GM23248 (cell line): Measurements from ENCODE around the gene TRIM29. TPM values are rescaled to one million over a fixed set of nuclear protein-coding genes. Genes with fewer than 3 reads are reported as not detected.

Source experiments
- DNase-seq: peaks from one replicate; pipeline ENCODE4 v3.0.0-alpha.2; 2015
- H2AFZ ChIP-seq: fragments of 200-600 bp; sonication (generic); 2 replicates; pipeline ENCODE4 v1.6.1; 2016; ENCODE audit warnings: antibody characterized with exemption
- H3F3A ChIP-seq: fragments of 200-600 bp; sonication (generic); 2 replicates; pipeline ENCODE4 v1.6.1; 2016; ENCODE audit warnings: mild to moderate bottlenecking, antibody characterized with exemption, mixed run types; ENCODE audit not compliant: insufficient read depth
- H3K27ac ChIP-seq: fragments of 200-600 bp; sonication (generic); 2 replicates; pipeline ENCODE4 v1.5.1; 2016; ENCODE audit warnings: mild to moderate bottlenecking
- H3K27me3 ChIP-seq: fragments of 200-600 bp; sonication (generic); replicated peaks from 2 replicates; pipeline ENCODE4 v1.6.1; 2016; ENCODE audit warnings: mild to moderate bottlenecking; ENCODE audit not compliant: insufficient read depth
- H3K36me3 ChIP-seq: fragments of 200-600 bp; sonication (generic); 2 replicates; pipeline ENCODE4 v1.6.1; 2016; ENCODE audit warnings: low read depth, mild to moderate bottlenecking
- H3K4me1 ChIP-seq: fragments of 200-600 bp; sonication (generic); 2 replicates; pipeline ENCODE4 v1.6.1; 2016; ENCODE audit warnings: mild to moderate bottlenecking; ENCODE audit not compliant: insufficient read depth
- H3K4me2 ChIP-seq: fragments of 200-600 bp; sonication (generic); one replicate; pipeline ENCODE4 v1.6.1; 2016; ENCODE audit warnings: mild to moderate bottlenecking; ENCODE audit not compliant: unreplicated experiment
- H3K4me3 ChIP-seq: fragments of 200-600 bp; sonication (generic); 2 replicates; pipeline ENCODE4 v1.5.1; 2016; ENCODE audit warnings: mild to moderate bottlenecking
- H3K79me2 ChIP-seq: fragments of 200-600 bp; sonication (generic); 2 replicates; pipeline ENCODE4 v1.6.1; 2016; ENCODE audit warnings: mild to moderate bottlenecking; ENCODE audit not compliant: insufficient read depth
- H3K9ac ChIP-seq: fragments of 200-600 bp; sonication (generic); 2 replicates; pipeline ENCODE4 v1.6.1; 2016; ENCODE audit warnings: mild to moderate bottlenecking
- H3K9me2 ChIP-seq: fragments of 200-600 bp; sonication (generic); 2 replicates; pipeline ENCODE4 v1.6.1; 2016; ENCODE audit warnings: mixed run types, mild to moderate bottlenecking, moderate library complexity; ENCODE audit not compliant: insufficient read depth
- H3K9me3 ChIP-seq: fragments of 200-600 bp; sonication (generic); one replicate; pipeline ENCODE4 v1.6.1; 2017; ENCODE audit warnings: low read depth
- H4K20me1 ChIP-seq: fragments of 200-600 bp; sonication (generic); 2 replicates; pipeline ENCODE4 v1.6.0; 2016; ENCODE audit not compliant: insufficient read depth
- EZH2 ChIP-seq: fragments of 200-600 bp; sonication (generic); IDR thresholded peaks from 2 replicates; pipeline ENCODE4 v1.6.1; 2018; ENCODE audit warnings: antibody characterized with exemption, mild to moderate bottlenecking; ENCODE audit not compliant: insufficient read depth, poor library complexity, severe bottlenecking
- EZH2phosphoT487 ChIP-seq: fragments of 200-600 bp; sonication (generic); IDR thresholded peaks from 2 replicates; pipeline ENCODE4 v1.6.1; 2018; ENCODE audit warnings: antibody characterized with exemption, moderate library complexity, mild to moderate bottlenecking, low read depth; ENCODE audit not compliant: insufficient read depth
- WGBS, 2 experiments: methylation state at CpG; one replicate each; pipeline ENCODE4 v1.1.6; 2015 to 2017; ENCODE audit warnings: low lambda C conversion rate in 2 of 2, low coverage in 1 of 2; ENCODE audit errors: missing lambda C conversion rate in 2 of 2; 5-methylcytosine and 5-hydroxymethylcytosine counted together
- in situ Hi-C: fragments of 300-500 bp; cut with MboI; formaldehyde crosslinking; loops from 2 replicates; pipeline ENCODE4 v1.15.0; 2020
- polyA plus RNA-seq: library from polyadenylated mRNA; unstranded; fragments of >200 nt; fragmentation: Nextera tagmentation; extraction: Ambion mirVana; gene quantifications from 2 replicates; pipeline ENCODE4 v1.2.1, GENCODE V29; 2016
- total RNA-seq: library from RNA; depleted of rRNA; stranded (reverse); fragments of >200 nt; shearing (Covaris generic); gene quantifications from 2 replicates; pipeline ENCODE4 v1.2.3, GENCODE V29; 2014

The TRIM29 gene
- total and polyA plus RNA-seq, 2 experiments from 2014 or later = 0.86 TPM; not detected in 1

GRCh38 chr11:120096369-120097191, 41.3 kb downstream of the TRIM29 start:
- Histone ChIP-seq H3K4me3 (no peak overlapping the region), H3K4me1 (no peaks in the 10 kb centered on the region), H2AFZ (no peak overlapping the region), H3K9me3 (no peaks in the 10 kb centered on the region), H3K79me2 (no peaks in the 10 kb centered on the region), H3K9me2 (no peaks in the 10 kb centered on the region), H3K27ac (no peak overlapping the region), H3K27me3 (peaks cover 51% of the 10 kb centered on the region), H3K36me3 (no peaks in the 10 kb centered on the region), H3K9ac (no peak overlapping the region), H4K20me1 (no peaks in the 10 kb centered on the region), H3K4me2 (no peak overlapping the region), H3F3A (no peaks in the 10 kb centered on the region)
- in situ Hi-C loops = loop anchor here (10.0 kb wide), 1 partner anchor 422 kb away; no protein-coding TSS in a partner anchor
- no peak for TF ChIP-seq EZH2phosphoT487
- no peak for TF ChIP-seq EZH2
- DNase-seq = no peak
- WGBS, 2 experiments = 47 to 51% methylated on average over 15 of the region's 15 CpGs

GRCh38 chr11:120095516-120095915, 42.4 kb downstream of the TRIM29 start:
- Histone ChIP-seq H4K20me1 (no peaks in the 10 kb centered on the region), H3K9me2 (no peaks in the 10 kb centered on the region), H3K4me3 (no peak overlapping the region), H2AFZ (no peak overlapping the region), H3K79me2 (no peaks in the 10 kb centered on the region), H3K9ac (no peak overlapping the region), H3K27ac (no peak overlapping the region), H3K4me1 (no peaks in the 10 kb centered on the region), H3K4me2 (no peak overlapping the region), H3K36me3 (no peaks in the 10 kb centered on the region), H3K27me3 (peaks cover 46% of the 10 kb centered on the region), H3K9me3 (no peaks in the 10 kb centered on the region), H3F3A (no peaks in the 10 kb centered on the region)
- 52 to 59% methylated on average over 3 of the region's 3 CpGs for WGBS, 2 experiments
- no peak for DNase-seq
- in situ Hi-C loops = loop anchor here (10.0 kb wide), 1 partner anchor 421 kb away; no protein-coding TSS in a partner anchor
- TF ChIP-seq EZH2phosphoT487 (no peak), EZH2 (no peak)

GRCh38 chr11:120091701-120092100, 46.2 kb downstream of the TRIM29 start:
- WGBS, 2 experiments = 63 to 65% methylated on average over 5 of the region's 5 CpGs
- Histone ChIP-seq H3K4me1 (no peaks in the 10 kb centered on the region), H4K20me1 (no peaks in the 10 kb centered on the region), H2AFZ (no peak overlapping the region), H3K27me3 (peaks cover 40% of the 10 kb centered on the region), H3K4me2 (no peak overlapping the region), H3K9ac (no peak overlapping the region), H3K36me3 (no peaks in the 10 kb centered on the region), H3K79me2 (no peaks in the 10 kb centered on the region), H3K4me3 (no peak overlapping the region), H3K9me3 (no peaks in the 10 kb centered on the region), H3K27ac (no peak overlapping the region), H3K9me2 (no peaks in the 10 kb centered on the region), H3F3A (no peaks in the 10 kb centered on the region)
- TF ChIP-seq EZH2phosphoT487 (no peak), EZH2 (no peak)
- DNase-seq = no peak
- in situ Hi-C loops = loop anchor here (10.0 kb wide), 1 partner anchor 417 kb away; no protein-coding TSS in a partner anchor

- in situ Hi-C loops = loop anchor here (10.0 kb wide), 1 partner anchor 416 kb away; no protein-coding TSS in a partner anchor
- no peak overlapping the region for H2AFZ ChIP-seq
These were observed 46.8 kb downstream of the TRIM29 start for GRCh38 chr11:120091121-120091520.

More at GRCh38 chr11:120091121-120091520, 46.8 kb downstream of the TRIM29 start:
- Histone ChIP-seq H3K9me2 (no peaks in the 10 kb centered on the region), H3K79me2 (no peaks in the 10 kb centered on the region), H3F3A (no peaks in the 10 kb centered on the region), H3K4me2 (no peak overlapping the region), H3K9me3 (no peaks in the 10 kb centered on the region), H3K27ac (no peak overlapping the region), H4K20me1 (no peaks in the 10 kb centered on the region), H3K4me3 (no peak overlapping the region), H3K36me3 (no peaks in the 10 kb centered on the region), H3K4me1 (no peaks in the 10 kb centered on the region), H3K9ac (no peak overlapping the region), H3K27me3 (peaks cover 34% of the 10 kb centered on the region)
- DNase-seq = no peak
- 5 to 11% methylated on average over 1 of the region's 1 CpG for WGBS, 2 experiments
- no peak for TF ChIP-seq EZH2phosphoT487
- no peak for TF ChIP-seq EZH2
